ENCODE data around the gene WNT4. TPM values are rescaled to one million over a fixed set of nuclear protein-coding genes. Genes with fewer than 3 reads are reported as not detected.
A peak's percentile ranks its signal among the peaks of the same experiment; 100 is the strongest.

The WNT4 gene
- total RNA-seq, 1 experiment from 2014 or later, result 1.5 TPM

DNA sequence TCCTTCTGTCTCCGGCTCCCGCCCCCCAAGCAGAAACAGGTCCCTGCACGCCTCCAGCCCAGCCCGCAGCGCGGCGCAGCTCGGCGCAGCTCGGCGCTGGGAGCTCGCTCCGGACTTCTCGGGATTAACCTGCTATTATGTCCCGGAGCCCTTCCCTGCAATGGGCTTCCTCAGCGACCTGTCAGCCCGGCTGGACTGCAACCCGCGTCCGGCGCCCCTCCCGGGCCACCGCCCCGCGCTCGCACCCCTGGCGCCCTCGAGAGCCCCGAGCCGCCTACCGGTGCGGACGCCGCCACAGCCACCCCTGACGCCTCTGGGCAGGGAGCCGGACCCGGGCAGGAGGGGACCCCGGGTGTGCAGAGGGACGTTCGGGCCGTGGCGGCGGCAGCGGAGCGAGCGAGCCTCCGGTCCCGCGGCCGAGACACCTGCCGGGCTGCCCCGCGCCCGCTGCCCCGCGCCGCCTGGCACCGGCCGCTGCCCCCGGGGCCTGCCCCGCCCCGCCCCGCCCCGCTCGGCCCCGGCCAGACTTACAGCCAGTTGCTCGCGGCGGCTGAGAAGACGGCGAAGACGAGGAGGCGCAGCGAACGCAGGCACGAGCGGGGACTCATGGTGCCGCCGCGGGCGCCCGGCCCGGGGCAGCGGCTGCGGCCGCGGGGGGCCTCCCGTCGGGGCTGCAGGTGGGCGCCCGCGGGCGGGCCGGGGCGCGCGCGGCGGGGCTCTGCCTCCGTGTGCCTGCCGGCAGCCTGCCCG is 407 bp downstream of the WNT4 start:
- no peaks in the 10 kb centered on the region for H3K79me2 ChIP-seq (ENCODE audit: insufficient read depth, low read length)
- no peaks in the 10 kb centered on the region for H3K9me2 ChIP-seq (ENCODE audit: insufficient read depth)
- POLR2A ChIA-PET, result no interaction called here
- H3K27ac ChIP-seq (ENCODE audit: low read depth, low read length), result no peak overlapping the region
- TF ChIP-seq JUND (IDR thresholded peaks at IDR 0.05) (no peak), CEBPB (IDR thresholded peaks at IDR 0.05; ENCODE audit: low read depth) (no peak), ZNF274 (IDR thresholded peaks at IDR 0.05; ENCODE audit: low read depth, low read length) (no peak), EZH2phosphoT487 (IDR thresholded peaks at IDR 0.05; ENCODE audit: borderline replicate concordance) (no peak), SP1 (IDR thresholded peaks at IDR 0.05; ENCODE audit: low read depth) (no peak), SIN3A (IDR thresholded peaks at IDR 0.05; ENCODE audit: low read depth) (no peak), RAD21 (IDR thresholded peaks at IDR 0.05; ENCODE audit: low read depth) (no peak), ELF1 (IDR thresholded peaks at IDR 0.05; ENCODE audit: borderline replicate concordance, low read depth) (no peak), EZH2 (IDR thresholded peaks at IDR 0.05) (no peak)
- TF ChIP-seq, protein P1, sequence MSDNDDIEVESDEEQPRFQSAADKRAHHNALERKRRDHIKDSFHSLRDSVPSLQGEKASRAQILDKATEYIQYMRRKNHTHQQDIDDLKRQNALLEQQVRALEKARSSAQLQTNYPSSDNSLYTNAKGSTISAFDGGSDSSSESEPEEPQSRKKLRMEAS (IDR thresholded peaks at IDR 0.05), result no peak
- TF ChIP-seq, protein P2, sequence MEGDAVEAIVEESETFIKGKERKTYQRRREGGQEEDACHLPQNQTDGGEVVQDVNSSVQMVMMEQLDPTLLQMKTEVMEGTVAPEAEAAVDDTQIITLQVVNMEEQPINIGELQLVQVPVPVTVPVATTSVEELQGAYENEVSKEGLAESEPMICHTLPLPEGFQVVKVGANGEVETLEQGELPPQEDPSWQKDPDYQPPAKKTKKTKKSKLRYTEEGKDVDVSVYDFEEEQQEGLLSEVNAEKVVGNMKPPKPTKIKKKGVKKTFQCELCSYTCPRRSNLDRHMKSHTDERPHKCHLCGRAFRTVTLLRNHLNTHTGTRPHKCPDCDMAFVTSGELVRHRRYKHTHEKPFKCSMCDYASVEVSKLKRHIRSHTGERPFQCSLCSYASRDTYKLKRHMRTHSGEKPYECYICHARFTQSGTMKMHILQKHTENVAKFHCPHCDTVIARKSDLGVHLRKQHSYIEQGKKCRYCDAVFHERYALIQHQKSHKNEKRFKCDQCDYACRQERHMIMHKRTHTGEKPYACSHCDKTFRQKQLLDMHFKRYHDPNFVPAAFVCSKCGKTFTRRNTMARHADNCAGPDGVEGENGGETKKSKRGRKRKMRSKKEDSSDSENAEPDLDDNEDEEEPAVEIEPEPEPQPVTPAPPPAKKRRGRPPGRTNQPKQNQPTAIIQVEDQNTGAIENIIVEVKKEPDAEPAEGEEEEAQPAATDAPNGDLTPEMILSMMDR (IDR thresholded peaks at IDR 0.05 in 2 of 3, conservative IDR thresholded peaks at IDR 0.05 in 1 of 3; ENCODE audit: borderline replicate concordance in 1 of 3, insufficient read depth in 1 of 3, low read depth in 2 of 3, low read length in 2 of 3), result no peak
- TF ChIP-seq, protein P3, sequence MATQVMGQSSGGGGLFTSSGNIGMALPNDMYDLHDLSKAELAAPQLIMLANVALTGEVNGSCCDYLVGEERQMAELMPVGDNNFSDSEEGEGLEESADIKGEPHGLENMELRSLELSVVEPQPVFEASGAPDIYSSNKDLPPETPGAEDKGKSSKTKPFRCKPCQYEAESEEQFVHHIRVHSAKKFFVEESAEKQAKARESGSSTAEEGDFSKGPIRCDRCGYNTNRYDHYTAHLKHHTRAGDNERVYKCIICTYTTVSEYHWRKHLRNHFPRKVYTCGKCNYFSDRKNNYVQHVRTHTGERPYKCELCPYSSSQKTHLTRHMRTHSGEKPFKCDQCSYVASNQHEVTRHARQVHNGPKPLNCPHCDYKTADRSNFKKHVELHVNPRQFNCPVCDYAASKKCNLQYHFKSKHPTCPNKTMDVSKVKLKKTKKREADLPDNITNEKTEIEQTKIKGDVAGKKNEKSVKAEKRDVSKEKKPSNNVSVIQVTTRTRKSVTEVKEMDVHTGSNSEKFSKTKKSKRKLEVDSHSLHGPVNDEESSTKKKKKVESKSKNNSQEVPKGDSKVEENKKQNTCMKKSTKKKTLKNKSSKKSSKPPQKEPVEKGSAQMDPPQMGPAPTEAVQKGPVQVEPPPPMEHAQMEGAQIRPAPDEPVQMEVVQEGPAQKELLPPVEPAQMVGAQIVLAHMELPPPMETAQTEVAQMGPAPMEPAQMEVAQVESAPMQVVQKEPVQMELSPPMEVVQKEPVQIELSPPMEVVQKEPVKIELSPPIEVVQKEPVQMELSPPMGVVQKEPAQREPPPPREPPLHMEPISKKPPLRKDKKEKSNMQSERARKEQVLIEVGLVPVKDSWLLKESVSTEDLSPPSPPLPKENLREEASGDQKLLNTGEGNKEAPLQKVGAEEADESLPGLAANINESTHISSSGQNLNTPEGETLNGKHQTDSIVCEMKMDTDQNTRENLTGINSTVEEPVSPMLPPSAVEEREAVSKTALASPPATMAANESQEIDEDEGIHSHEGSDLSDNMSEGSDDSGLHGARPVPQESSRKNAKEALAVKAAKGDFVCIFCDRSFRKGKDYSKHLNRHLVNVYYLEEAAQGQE (IDR thresholded peaks at IDR 0.05; ENCODE audit: low read depth), result no peak
- BruUV-seq (replicated peaks), result no TSS peak
- no peak overlapping the region for H2AFZ ChIP-seq (ENCODE audit: low read depth, low read length, poor library complexity, severe bottlenecking)
- peak; percentile 50 for ATAC-seq
- no peaks in the 10 kb centered on the region for H4K20me1 ChIP-seq (ENCODE audit: insufficient read depth)
- peak overlapping the region; percentile 23 to 50 for H3K4me3 ChIP-seq (replicated peaks in 1 of 2; ENCODE audit: low read depth in 1 of 2, low read length in 2 of 2)
- H3K27me3 ChIP-seq (ENCODE audit: insufficient read depth, low read length), result no peaks in the 10 kb centered on the region
- H3K9ac ChIP-seq (ENCODE audit: low read length), result no peak overlapping the region
- no peak for DNase-seq (ENCODE audit: low read depth, low spot score)
- RAD21 ChIA-PET (ENCODE audit: low non-redundant PET in 1 of 2, low total read pairs in 2 of 2, uncharacterized antibody in 2 of 2, unreplicated experiment in 2 of 2), result no interaction called here
- H3K4me2 ChIP-seq (ENCODE audit: low read length), result peak overlapping the region; percentile 72
- CTCF ChIA-PET, result interaction anchor here (0.6 to 1.5 kb wide), 5 partner anchors 10 to 924 kb away, joined by 3 to 4 read pairs (median 3); no protein-coding TSS in a partner anchor
- peaks cover 0 to 18% of the 10 kb centered on the region in 2 experiments; a peak in 2 of 4 replicates for H3K4me1 ChIP-seq (ENCODE audit: control insufficient read depth in 1 of 2, insufficient read depth in 2 of 2, low read length in 2 of 2)
- intact Hi-C loops (cut with micrococcal nuclease), result no loop called here
- no peaks in the 10 kb centered on the region for H3K36me3 ChIP-seq (ENCODE audit: control insufficient read depth in 1 of 2, insufficient read depth in 2 of 2, low read length in 2 of 2)
- H3K9me3 ChIP-seq (ENCODE audit: control insufficient read depth in 1 of 2, insufficient read depth in 1 of 2, low read depth in 1 of 2, low read length in 2 of 2), result no peaks in the 10 kb centered on the region

Data from HCT116 (cell line).